ENCODE results near the gene MALRD1.
A peak's percentile ranks its signal among the peaks of the same experiment; 100 is the strongest.

MALRD1 gene

DNA sequence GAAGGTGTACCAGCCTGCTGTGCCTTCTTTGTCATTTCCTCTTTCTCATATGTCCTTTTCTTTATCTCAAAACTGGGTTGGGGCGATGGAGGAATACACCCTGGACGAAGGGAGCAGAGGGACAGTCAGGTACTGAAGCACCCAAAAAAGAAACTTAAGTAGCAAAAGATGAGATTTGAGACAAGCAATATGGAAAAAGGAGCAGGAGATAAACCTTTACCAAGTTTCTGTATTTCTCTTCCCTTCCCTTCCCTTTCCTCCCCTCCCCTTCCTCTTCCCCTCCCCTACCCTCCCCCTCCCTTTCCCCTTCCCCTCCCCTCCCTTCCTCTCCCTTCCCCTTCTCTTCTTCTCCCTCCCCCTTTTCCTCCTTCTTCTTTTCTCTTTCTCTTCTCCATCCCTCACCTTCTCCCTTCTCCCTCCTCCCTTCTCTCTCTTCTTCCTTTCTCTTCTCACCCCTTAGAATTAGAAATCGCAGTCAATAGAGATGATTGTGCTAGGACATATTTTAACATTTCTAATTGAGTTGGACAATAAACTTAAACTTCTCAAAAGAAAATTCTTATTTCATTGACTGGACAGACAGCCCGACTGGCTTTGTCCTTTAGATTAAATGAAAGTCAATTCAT is 652.9 kb downstream of the MALRD1 start:
- no peak overlapping the region for H3K4me3 ChIP-seq (ENCODE audit: low read length)
- TF ChIP-seq, protein P1, sequence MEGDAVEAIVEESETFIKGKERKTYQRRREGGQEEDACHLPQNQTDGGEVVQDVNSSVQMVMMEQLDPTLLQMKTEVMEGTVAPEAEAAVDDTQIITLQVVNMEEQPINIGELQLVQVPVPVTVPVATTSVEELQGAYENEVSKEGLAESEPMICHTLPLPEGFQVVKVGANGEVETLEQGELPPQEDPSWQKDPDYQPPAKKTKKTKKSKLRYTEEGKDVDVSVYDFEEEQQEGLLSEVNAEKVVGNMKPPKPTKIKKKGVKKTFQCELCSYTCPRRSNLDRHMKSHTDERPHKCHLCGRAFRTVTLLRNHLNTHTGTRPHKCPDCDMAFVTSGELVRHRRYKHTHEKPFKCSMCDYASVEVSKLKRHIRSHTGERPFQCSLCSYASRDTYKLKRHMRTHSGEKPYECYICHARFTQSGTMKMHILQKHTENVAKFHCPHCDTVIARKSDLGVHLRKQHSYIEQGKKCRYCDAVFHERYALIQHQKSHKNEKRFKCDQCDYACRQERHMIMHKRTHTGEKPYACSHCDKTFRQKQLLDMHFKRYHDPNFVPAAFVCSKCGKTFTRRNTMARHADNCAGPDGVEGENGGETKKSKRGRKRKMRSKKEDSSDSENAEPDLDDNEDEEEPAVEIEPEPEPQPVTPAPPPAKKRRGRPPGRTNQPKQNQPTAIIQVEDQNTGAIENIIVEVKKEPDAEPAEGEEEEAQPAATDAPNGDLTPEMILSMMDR (conservative IDR thresholded peaks at IDR 0.05; ENCODE audit: low read depth, low read length): no peak
- no peak for DNase-seq (ENCODE audit: low read depth)

DNA sequence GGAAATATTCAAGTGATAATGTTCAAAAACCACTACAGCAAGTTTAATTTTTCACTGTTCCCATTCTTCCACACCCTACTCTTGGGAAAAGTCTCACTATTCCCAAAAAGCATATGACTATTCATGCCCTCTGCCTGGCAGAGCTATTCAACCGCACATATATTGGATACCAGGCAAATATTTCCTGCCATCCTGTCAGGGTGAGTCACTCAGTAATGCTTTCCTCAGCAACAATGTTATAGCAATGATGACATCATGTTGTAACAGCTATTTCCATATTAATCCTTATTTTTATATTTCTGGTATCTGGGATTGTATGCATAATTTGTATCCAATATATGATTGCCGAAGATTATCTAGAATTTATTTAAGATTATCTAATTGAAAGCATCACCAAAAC is 653.6 kb downstream of the MALRD1 start:
- peak; percentile 64 for DNase-seq (ENCODE audit: low read depth)
- H3K4me3 ChIP-seq (ENCODE audit: low read length): no peak overlapping the region
- TF ChIP-seq, protein P1 (conservative IDR thresholded peaks at IDR 0.05; ENCODE audit: low read depth, low read length): no peak

DNA sequence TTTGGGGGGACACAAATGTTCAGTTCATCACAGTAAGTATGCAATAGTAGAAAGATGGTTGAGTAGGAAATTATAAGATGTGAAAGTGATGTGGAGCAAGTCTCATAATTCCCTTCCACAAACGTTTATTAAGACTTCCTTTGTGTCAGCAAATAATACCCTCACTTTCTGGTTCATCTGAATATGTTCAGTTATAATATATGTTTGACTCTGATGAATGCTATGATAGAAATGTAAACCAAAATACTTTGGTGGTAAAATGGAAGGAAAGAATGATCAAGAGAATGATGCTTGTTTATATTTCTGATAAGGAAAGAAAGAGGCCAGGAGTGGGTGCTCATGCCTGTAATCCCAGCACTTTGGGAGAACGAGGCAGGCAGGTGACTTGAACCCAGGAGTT is 655.9 kb downstream of the MALRD1 start:
- TF ChIP-seq, protein P1 (conservative IDR thresholded peaks at IDR 0.05; ENCODE audit: low read depth, low read length): no peak
- H3K4me3 ChIP-seq (ENCODE audit: low read length): no peak overlapping the region
- no peak for DNase-seq (ENCODE audit: low read depth)

DNA sequence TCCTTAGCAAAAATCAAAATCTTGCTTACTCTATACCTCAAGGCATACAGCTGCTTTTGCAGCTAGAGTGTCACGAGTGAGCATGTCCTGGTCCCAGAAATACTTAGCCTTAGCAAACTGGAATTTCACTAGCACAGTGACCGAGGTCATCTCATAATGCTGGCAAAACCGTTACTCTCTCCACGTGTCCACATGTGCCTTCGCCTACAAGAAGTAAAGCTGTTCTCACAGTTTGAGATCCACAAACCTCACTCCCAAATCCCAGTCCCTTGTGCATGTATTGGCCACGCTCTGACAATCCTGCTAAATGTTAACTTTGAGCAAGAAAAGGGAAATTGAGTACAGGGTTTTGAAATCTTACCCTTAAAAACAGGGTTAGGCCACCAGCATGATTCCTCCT is 656.6 kb downstream of the MALRD1 start:
- H3K4me3 ChIP-seq (ENCODE audit: low read length): no peak overlapping the region
- TF ChIP-seq, protein P1 (conservative IDR thresholded peaks at IDR 0.05; ENCODE audit: low read depth, low read length): no peak
- no peak for DNase-seq (ENCODE audit: low read depth)

DNA sequence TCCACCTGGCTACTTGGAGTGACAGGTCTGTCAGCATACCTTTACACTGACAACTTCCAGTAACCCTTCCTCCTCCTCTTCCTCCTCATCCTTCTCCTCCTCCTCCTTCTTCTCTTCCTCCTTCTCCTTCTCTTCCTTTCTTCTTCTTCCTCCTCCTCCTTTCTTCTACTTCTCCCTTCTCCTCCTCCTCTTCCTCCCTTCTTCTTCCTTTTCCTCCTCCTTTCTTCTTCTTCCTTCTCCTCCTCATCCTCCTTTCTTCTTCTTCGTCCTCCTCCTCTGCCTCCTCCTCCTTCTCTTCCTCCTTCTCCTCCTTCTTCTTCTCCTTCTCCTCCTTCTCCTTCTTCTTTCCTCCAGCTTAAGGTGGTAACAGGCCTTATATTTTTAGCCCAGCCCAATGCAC is 658.3 kb downstream of the MALRD1 start:
- TF ChIP-seq, protein P1 (conservative IDR thresholded peaks at IDR 0.05; ENCODE audit: low read depth, low read length): no peak
- no peak overlapping the region for H3K4me3 ChIP-seq (ENCODE audit: low read length)
- no peak for DNase-seq (ENCODE audit: low read depth)

DNA sequence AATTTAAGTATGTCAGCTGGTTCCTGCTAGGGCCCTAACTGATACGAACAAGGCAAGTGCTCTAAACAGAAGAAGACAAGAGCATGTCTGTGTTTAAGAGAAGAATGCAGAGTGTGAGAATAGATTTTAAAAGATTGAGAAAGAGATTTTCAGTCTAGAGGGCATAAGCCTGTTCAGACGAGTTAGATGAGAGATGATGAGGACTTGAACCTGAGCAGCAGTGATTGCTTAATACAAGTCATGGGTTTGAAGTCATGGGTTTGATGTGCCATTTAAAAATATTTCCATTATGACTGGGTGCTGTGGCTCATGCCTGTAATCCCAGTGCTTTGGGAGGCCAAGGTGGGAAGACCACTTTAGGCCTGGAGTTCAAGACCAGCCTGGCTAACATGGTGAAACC is 658.8 kb downstream of the MALRD1 start:
- H3K4me3 ChIP-seq (ENCODE audit: low read length): no peak overlapping the region
- no peak for DNase-seq (ENCODE audit: low read depth)
- TF ChIP-seq, protein P1 (conservative IDR thresholded peaks at IDR 0.05; ENCODE audit: low read depth, low read length): no peak

DNA sequence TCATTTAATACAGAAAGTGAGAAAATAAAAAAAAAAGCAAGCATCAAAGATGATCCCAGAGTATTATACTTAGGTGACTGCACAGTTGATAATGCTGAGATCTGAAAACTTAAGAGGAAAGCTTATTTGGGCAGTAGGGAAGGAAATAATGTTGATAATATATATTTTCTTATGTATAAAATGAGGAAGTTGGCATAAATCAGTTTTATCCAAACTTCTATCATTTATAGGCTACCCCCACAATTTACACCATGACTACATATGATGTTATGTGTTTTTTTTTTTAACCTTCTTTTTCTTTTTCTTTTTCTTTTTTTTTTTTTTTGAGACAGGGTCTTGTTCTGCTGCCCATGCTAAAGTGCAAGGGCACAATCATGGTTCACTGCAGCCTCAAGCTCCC is 659.4 kb downstream of the MALRD1 start:
- no peak for DNase-seq (ENCODE audit: low read depth)
- TF ChIP-seq, protein P1 (conservative IDR thresholded peaks at IDR 0.05; ENCODE audit: low read depth, low read length): no peak
- no peak overlapping the region for H3K4me3 ChIP-seq (ENCODE audit: low read length)
